HG03280 (cell line): ENCODE results near the gene FOSL2.

Experiments
- ATAC-seq: cut with Tn5 transposase; IDR thresholded peaks from one replicate; pipeline ENCODE4 v1.9.1; 2021; ENCODE audit warnings: mild to moderate bottlenecking, moderate library complexity; ENCODE audit not compliant: unreplicated experiment

Gene FOSL2

DNA sequence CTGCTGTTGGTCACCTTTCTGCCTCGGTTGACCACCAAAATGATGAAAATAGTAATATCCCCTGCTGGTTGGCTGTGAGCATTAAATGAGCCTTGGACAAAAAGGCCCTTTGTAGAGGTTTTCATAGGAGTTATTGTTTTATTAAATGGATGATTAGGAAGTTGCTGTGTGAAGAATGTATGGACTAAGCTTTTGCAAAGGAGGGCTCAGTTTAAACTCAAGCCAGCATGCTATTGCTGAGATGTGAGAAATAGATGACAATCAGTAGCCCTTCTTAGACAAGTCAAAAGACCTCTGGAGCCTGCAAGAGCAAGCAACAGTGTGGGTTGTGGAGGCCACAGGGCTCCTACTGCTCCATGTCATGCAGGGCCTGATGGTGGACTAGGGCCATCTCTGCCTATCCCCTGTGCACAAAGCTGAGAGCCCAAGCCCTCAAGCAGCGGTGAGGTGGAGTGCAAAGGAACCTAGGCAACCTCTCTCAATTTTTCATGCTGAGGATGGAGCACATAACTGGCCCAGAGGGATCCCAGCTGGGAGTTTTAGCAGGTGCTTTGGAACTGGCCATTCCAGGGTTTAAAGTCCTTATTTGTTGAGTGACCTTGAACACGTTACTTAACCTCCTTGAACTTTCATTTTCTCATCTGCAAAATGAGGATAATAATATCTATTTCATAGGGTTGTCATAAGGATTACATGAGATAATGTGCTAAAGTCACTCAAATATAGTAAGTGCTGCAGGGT lies 37.1 kb downstream of the FOSL2 start:
- ATAC-seq: no peak

DNA sequence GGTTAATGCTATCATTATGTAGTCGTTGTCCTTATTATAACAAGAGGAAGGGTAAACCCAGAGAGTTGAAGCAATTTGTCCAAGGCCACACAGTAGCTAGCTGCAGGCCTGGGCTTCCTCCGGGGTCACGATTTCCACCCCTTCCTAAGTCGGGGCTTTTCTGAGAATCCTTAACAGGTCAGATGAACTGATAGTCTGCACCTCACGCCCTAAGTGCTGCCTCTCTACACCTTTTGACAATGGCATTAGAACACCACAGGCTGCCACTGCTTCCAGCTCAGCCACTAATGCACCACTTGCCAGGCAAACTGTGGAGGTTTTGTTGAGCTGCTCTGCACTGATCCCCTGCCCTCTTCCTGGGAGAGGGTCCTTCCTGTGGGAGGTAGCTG lies 37.7 kb downstream of the FOSL2 start:
- ATAC-seq: no peak

DNA sequence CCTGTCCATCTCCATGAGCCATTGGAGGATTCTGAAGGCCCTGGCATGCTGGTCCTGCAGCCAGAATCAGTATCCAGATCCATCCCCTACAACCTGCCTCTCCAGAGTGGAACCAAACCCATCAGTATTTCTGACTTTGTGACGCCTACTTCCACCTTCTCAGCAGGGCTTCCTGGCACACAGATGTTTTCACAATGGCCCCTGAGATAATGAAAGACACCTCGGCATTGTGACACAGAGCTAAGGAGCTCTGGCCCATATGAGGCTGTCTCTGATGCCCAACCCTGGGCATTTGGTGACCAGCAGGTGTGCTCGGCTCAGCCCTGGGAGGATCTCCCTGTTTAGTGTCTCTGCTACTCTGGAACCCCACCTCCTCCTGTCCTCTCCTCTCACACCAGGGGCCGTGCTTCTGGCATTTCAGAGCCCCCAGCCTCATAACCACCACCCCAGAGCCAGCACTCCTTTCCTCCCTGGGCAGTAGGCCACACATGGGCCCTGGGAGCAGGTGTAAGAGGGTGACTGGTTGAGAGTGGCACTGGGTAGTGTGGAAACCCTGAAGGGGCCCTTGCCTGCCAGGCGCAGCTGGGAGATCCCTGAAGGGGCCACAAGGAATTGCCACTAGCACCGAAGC lies 38.2 kb downstream of the FOSL2 start:
- no peak for ATAC-seq

DNA sequence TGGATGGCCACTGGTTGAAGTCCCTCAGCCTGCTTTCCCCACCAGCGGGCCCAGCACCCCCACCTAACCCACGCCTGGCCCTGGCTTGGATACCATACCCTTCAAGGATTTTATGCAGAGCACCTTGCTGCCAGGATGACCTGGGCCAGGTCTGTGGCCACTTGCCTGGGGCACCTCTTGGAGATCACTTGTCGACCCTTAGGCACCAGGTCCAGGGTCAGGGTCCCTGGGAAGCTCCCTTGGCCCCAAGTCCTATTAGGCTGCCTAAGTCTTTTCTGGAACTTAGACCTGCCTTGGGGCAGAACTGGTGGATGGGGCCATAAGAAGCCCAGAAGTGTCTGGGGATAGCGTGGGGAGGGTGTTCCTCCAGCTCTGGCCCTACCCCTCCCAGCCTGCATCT lies 39.1 kb downstream of the FOSL2 start:
- ATAC-seq: no peak

DNA sequence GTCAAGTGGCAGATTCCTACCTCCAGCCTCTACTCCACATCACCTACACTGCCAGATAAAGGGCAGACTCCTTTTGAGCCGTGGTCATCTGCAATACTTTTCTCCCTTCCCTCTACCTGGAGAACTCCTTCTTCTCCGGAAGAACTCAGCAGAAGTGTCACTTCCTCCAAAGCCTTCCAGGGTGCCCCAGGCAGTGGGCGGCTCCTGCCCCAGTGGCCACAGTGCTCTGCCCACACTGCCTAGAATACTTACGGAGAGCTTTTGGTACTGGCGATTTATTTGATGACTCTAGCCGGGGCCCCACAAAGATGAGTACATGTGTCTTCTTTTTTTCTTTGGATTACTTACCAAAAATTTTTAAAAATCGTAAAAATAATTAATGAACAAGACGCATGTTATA lies 39.7 kb downstream of the FOSL2 start:
- no peak for ATAC-seq

DNA sequence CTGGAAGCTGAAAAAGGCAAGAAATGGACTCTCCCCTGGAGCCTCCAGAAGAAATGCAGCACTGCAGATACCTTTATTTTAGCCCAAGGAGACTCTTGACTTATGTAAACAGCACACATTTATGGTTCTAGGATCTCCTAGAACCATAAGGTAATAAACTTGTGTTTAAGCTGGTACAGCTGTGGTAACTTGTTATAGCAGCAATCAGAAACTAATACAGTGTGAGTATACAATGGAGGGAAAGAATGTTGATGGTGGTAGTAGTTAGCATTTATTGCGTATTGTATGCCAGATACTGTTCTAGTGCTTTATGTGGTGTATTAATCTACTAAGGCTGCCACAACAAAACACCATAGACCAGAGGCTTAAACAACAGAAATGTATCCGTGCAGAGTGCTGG lies 40.6 kb downstream of the FOSL2 start:
- ATAC-seq: no peak

DNA sequence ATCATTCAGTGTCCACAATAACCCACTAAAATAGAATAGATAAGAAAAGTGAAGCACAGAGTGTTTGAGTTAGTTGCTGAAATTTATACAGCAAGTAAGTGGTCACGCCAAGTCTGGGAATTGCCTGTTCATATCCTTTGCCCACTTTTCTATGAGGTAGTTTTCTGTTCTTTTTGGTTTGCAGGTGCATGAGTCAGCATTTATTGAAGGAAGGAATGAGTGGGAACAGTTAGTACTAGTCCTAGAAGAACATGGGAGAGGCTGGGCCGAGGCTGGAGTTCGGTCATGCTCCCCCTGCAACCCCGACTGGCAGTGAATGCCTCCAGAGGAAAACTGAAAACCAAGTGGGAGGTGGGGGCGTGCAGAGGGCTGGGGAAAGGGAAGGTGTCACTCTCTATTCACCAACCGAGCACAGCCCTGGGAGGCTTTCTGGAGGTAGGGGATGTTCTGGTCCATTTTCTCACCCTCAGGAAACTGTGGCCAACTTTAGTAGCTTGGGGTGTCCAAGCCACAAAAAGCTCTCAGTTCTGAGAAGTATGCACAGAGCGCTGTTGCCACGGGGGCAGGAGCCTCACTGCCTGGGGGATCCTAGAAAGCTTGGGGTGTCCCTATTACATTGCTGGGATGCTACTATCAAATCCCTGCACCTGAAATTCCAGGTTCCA lies 41.4 kb downstream of the FOSL2 start:
- no peak for ATAC-seq

DNA sequence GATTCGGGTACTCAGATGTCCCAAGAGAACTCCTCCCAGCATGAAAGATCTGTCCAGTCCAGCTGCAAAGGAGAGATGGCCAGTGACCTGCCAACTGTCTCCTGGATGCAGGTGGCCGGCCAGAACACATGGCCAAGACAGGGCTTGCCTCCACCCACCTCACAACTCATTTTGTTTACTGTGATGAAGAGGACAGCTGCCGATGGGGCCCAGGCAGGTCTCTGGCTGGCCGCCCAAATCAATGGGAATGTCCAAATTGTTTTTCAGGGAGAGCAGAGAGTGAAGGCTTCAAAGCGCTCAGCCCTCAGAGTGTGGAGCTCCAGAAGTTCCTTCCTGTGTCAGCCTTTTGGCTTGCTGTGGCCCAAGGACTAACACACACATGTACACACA lies 41.9 kb downstream of the FOSL2 start:
- no peak for ATAC-seq

DNA sequence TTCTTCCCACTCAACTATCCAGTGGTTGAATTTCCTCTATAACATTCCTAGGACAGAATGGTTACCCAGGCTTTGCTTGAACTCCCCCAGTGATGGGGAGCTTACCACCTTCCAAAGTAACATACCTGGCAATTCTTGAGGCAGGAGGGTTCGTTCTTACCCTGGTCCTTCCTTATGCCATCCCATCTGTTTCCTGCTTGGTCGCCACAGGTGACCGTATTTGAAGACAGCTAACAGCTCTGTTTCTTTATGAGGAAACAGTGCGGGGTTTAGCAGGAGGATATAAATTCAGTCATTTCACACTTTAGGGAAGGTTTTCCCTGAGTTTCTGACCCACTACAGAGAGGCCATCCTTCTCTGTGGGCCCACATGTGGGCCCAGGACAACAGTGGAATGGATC lies 42.6 kb downstream of the FOSL2 start:
- no peak for ATAC-seq

DNA sequence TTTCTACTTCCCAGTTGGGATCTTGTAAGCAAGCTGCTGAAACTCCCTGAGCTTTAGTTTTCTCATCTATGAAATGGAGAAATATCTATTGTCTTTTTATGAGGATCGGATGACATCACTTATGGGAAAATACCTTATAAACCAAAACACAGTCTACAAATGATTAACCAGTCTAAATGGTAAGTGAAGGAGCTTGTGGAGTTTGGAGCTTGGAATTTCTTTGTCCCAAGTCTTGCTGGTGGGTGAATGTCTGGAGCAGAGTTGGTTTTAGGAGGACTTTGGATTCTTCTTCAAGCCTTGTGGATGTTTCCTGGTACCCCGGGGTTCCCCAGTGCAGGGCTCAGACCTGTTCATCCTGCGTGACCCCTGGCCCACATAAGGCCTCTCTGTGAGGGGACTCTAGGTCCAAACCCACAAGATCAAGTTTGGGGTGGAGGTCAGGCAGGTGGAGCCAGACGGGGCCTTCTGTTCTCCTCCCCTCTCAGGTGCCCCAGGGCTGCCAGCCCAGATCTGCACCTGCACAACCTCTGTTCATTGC lies 43.2 kb downstream of the FOSL2 start:
- no peak for ATAC-seq

DNA sequence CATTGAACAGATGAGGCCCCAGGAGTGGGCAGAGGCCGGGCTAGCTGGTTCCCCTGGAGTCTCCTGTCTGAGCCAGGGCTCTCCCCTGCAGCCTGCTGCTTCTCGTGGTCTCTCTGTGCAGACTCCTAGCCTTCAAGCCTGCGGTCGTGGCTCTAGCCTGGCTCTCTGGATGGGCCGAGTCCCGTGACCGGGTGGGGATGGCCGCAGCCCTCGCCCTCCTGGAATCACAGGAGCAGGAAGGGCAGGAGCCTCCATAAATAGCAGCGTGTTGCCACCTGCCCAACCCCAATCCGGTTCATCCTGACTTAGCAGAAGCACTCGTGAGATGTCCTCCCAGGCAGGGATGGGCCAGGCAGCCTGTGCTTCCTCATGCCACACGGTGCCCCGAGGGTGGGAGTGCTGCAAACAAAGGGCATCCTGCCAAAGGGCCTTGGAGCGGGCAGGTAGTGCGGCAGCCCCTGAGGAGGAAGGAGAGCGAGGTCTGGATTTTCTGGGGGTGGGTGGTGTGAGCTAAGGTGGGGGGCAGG lies 43.9 kb downstream of the FOSL2 start:
- ATAC-seq: no peak

DNA sequence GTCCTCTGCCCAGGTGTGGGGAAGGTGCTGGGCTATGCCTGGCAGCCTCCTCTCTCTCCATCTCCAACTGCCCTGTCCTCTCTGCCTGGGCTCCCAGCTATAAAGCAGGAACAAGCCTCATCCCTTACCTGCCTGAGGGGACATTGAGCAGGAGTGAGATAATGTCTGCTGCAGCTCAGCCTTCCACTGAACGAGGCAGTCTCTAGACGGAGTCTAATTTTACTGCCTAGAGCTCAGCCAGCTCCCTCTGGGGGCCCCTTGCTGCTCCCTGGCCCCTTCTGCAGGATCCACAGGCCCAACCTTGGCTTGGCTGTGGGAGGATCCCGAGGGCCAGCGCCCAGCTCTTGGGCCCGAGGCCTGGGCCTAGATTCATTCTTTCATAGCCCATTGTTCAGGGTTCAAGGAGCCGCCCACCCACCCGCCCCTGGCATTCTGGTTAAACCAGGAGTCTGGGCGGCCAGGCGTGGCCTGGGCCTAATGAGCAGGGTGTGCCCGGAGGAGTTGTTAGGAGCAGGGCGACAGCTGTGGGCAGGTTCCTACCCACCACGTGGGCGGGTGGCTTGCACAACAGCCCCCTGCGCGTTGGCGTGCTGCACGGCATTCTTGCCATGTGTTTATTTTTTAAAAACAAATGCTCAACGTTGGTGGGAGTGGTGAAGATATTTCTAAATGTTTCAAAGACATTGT lies 44.6 kb downstream of the FOSL2 start:
- ATAC-seq: no peak

DNA sequence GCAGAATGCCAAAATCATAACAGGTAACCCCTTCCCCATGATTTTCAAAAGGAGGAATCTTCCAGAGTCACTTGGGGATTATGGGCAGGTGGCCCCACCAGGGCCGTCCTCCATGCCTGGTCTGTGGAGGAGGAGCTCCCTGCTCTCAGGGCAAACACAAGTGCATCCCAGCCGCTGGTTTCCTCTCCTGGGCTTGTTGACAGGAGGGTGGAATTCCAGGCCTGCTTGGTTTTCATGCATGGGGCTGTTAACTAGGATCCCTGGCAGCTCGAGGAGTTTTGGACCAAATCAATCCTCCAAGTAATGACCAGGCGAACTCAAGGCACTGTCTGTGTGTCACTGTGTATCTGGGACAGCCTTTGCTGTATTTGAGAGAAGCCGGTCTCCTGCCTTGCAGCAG lies 45.3 kb downstream of the FOSL2 start:
- no peak for ATAC-seq

DNA sequence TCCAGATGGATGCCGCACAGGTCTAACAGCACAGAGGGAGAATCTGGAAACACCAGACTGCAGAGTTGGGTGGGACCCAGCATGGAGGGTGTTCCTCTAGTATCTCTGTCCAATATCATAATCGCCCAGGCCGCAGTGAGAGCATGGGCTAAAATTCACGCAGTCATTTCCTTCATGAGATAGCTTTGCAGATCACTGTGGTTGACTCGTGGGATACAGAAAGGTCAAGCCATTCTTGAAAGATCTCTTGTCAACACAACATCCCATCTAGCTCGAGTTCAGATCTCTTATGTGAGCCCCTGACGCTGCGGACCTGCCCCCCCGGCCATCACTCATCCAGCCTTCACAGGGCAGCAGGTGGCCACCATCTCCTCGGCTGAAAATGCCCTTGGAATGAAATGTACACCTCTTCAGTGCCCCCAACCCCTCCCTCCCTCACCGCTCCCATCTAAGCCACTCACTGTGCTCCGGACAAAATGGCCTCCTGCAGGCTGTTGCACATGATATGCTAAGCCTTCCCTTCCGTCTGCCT lies 45.9 kb downstream of the FOSL2 start:
- no peak for ATAC-seq

DNA sequence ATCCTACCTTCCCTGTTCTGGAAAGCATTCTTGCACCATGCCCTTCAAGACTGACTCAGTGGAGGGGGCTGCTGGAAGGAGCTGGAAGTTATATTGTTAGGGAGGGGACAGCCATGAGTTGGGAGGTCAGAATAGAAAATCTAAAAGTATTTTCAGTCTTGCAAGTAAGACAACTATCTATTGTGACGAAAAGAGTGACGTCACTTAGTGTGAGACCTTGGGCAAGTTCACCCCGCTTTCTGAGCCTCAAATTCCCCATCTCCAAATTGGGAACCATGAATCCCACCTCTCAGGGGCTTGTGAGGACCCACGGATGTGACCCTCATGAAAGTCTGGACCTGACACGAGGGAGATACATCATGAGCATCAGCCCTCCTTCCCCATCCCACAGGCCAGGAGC lies 46.5 kb downstream of the FOSL2 start:
- no peak for ATAC-seq

DNA sequence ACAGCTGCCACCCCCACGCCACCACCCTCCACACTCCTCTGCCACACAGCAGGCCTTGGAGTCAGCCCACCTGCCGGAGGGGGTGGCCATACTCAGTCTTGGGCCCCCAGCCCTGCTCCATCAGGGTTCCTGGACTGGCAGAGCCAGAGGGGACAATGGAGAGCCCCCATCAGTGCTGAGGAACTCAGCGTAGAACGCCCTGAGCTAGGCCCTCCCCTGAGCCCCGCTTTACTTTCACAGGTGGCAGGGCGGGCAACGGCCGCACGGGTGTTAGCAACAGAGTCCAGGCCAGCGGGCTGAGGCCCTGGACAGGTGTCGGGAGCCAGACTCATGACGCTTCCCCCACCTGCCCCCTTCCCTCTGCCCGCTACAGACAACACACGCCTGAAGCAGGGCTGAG lies 47.1 kb downstream of the FOSL2 start:
- no peak for ATAC-seq

DNA sequence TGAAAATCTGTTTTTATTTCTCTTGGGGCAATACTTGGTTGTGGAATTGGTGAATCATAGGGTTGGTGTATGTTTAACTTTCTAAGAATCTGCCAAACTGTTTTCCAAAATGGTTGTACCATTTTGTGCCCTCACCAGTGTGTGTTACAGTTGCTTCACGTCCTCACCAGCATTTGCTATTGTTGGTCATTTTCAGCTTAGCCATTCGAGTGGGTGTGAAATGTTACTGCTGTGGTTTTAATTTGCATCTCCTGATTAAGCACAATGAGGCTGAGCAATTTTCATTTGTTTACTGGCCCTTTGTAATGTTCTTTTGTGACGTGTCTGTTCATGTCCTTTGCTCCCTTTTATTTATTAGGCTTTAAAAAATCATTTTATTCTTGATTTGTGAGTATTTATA lies 49.7 kb downstream of the FOSL2 start:
- no peak for ATAC-seq

DNA sequence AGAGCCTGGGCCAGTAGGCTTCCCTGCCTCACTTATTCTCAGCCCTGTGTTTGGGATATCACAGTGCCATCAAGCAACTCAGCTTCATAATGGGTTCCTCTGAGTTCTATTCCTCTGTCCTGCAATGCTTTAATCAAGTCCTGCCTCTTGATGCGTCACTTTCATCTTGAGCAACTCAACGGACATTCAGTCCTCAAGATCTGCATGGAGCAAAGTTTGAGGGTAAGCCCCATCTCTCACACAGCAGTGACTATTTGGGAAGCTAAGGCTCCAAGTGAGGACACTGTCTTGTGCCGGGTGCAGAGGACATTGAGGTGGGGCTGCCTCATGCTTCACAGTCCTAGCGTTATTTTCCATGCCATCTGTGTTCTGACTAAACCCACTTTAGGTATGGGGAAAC lies 52.3 kb downstream of the FOSL2 start:
- ATAC-seq: no peak

DNA sequence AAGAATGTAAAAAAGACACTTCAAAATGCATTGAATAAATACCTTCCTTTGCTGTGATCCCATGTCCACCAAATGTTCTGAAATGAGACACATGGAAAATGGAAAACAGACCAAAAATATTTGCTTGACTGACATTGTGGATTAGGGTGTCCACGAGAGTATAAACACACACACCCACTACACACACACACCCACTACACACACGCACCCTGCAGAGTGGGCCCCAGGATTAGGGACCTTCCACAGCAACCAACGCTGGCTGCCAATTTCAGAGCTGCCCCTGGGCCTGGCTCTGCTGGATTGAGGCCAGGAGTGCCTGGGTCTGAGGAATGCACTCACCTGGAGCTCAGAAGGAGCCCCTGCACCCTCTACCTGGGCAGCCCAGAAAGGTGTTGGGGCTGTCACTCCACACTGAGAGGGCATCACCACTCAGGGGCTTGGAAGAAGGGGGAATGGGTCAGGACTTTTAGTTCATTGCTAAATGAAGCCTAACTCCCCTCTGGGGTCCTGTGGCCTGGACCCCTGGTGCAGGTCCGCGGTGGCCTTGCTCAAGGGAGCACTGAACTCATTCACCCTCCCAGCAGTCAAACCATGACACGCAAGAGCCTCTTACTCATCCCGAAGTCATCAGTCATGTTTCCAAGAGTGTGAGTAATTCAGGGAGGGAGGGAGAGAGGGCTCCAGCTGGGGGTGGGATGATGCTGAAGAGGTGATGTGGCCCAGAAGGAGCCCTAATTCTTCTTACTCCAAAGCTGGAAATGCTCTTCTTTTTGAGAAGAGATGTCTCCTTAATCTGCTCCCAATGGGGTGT lies 53.0 kb downstream of the FOSL2 start:
- ATAC-seq: no peak

DNA sequence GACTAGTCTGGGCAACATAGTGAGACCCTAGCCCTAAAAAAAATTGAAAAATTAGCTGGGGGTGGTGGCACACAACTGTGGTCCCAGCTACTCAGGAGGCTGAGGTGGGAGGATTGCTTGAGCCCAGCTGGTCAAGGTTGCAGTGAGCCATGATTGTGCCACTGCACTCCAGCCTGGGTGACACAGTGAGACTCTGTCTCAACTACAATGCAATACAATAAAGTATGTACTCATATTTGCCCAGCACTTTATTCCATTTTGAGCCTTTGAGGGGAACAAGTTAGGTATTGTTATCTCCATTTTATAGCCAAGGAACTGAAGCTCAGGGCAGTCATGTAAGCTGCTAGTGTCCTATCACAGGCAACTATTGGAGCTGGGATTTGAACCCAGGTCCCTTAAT lies 53.9 kb downstream of the FOSL2 start:
- no peak for ATAC-seq
